SW 1271 (cell line): ENCODE data around the gene CRMP1.
"Not testable (repeated sequence)": the region's sequence is repeated elsewhere in the genome, so short reads cannot be mapped to it uniquely, and the experiment has no call there.

Experiments
- DNase-seq, 2 experiments: peaks; one replicate each; lab custom pipeline; 2025; lab: John Stamatoyannopoulos, UW

The CRMP1 gene

DNA sequence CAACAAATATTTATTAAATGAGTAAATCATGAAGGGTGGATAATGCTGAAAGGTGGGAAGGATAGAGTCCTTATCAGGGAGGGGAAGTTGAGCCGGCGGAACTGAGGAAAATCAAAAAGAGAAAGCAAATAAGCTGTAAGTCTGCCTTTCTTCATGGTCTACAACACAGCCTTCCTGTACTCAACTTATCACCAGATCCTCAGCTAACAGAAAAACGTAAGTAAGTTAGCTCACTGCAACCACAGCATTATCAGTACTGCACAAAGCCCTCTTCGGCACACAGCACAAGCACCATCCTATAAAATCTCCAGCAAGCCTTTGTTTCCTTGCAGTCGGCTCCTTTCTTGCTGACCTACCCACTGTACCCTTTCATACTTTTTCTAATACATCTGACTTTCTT, 70.3 kb downstream of the CRMP1 start:
- DNase-seq, result no peak

DNA sequence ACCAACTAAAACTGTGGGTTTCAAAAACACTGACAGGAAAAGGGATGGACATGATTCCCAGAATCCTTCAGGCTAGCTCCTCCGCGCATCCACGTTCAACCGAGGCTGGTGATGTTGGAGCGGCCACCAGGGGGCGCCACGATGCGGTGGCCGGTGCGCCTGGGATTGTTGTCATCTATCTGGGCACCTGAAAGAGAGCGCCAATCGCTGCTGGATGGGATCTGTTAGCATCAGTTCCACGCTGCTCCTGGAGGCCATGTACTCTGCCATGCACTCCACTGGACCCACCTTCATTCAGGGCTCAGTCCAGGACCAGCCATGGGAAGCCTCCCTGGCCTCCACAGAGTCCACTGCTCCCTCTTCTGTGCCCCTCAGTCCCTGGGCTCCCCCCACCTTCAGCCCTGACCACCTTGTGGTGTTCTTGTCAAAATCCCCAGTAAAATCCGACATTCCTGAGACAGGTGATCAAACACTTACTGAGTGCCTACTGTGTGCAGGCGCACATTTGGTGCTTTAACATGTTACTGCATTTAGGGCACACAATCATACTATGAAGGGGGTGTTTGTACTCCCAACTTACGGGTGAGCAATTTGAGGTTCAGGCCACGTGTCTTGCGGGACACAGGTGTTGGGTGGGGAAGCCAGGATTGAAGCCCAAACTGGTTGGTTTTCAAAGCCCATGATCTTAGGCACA, 71.1 kb downstream of the CRMP1 start:
- no peak for DNase-seq

- no peak for DNase-seq
These were observed 76.0 kb downstream of the CRMP1 start for GRCh38 chr4:5816851-5817375.

- no peak for DNase-seq
These were observed 76.8 kb downstream of the CRMP1 start for GRCh38 chr4:5816101-5816500.

DNA sequence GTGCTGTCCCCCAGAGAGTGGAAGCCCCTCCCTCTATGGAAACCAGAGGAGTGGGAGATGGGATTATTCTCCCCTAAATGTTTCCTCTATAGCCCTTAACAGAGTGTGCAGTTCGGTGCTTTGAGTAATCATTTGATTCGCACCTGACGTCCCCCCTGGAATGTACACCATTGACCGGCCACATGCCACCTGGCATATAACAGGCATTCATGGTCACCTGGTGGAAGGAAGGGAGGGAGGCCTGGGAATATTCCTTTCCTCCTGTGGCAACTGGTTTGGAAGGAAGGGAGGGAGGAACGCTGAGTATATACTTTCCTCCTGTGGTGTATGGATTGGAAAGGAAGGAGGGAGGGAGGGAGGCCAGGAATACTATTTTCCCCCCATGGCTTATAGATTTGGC, 77.2 kb downstream of the CRMP1 start:
- DNase-seq, result no peak

DNA sequence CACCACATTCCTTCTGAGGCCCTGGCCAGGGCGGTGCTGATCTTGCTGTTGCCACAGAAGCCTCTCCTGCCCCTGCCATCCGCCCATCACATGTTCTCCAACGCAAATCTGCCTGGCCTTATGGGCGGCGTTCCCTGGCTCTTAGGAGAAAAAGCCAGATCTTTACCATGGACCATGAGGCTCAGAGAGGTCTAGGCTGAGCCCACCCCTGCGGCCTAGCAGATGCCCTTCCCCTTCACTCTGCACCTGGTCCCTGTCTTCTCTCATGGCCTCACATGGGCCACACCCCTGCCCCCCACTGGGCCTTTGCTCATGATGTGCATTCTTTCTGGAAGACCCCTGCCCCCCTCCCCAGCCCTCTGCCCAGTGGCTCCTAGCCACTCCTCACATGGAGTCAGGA, 78.5 kb downstream of the CRMP1 start:
- DNase-seq, result no peak

DNA sequence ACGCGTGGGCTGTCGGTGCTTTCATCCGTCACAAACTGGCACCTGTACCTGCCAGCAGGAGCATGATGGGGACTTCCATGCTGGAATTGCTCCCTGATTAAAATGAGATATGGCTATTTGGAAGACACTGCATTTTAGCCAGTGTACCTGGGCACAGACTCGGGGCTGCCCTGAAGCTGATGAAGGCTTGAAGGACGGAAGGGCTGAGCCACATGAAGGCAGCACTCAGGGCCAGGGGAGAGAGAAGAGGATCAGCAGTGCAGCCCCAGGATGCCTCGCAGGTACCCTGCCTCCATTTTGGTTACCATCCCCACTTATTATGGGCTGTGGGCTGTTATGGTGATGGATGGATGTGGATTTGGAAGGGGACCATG, 79.0 kb downstream of the CRMP1 start:
- DNase-seq, result no peak

GRCh38 chr4:5812506-5813229, 80.2 kb downstream of the CRMP1 start:
- DNase-seq, result peak; percentile 26 to 59

GRCh38 chr4:5812057-5812456, 80.8 kb downstream of the CRMP1 start:
- not testable (repeated sequence) for DNase-seq

GRCh38 chr4:5810770-5811430, 82.0 kb downstream of the CRMP1 start:
- no peak for DNase-seq

- DNase-seq, result no peak
These were observed 82.7 kb downstream of the CRMP1 start for GRCh38 chr4:5810151-5810550.

GRCh38 chr4:5809216-5809776, 83.6 kb downstream of the CRMP1 start:
- no peak for DNase-seq

DNA sequence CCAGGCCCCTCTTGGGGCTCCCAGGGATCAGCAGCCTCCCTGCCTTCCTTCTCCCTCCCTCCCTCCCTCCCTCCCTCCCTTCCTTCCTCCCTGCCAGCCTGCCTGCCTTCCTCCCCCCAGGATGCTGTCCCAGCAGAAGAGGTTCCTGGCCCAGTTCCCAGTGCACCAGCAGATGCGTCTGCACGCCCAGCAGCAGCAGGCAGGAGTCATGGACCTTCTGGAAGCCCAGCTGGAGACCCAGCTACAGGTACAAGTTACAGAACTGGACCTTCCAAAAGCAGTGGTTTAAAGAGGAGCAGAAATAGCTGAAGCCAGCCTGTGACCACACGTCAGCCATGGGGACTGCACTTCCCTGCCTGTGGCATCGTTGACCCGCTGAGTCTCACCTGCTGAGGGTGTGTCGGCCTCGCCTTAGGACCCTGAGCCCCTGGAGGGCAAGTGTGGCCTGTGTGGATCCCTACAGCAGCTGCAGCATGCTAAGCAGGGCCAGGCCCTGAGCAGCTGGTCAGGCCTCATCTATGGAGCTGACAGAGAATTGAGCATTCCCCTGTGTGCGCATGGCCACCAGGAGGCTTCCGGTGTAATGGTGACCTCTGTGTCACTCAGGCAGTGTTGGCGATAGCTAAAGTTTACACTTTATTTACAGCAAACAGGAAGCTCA, 84.7 kb downstream of the CRMP1 start:
- DNase-seq, result no peak

DNA sequence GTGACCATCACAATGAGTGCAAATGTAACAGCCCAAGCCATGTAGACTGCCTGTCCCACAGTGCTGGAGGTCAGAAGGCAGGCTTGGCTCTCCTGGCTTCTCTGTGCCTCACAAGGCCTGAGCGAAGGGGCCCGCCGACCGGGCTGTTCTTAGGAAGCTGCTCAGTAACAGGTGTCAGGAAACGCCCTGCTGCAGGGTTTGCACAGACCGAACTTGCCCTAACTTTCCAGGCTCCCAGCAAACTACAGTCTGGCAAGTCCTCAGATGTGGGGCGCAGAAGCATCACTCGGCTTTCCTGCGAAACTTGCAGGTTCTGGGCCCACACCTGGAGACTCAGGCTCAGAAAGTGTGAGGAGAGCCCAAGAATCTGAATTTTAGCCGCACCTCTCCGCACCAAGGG, 87.6 kb downstream of the CRMP1 start:
- no peak for DNase-seq

DNA sequence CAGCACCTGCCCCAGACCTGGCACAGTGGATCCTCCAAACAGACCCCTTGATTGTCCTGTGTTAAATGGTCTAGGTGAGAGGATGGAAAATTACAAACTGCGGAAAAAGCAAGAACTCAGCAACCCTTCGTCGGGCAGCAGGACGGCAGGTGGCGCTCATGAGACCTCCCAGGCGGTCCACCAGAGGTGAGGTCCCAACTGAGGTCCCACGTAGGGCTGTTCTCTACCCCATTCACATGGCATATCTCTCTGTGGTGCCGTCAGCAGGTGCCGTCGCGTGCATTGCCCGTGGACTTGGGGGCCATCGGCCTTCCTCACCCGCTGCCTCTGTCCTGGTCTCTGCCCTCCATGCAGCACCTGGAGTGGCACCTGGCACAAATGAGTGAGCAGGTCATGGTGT, 88.2 kb downstream of the CRMP1 start:
- DNase-seq, result no peak

GRCh38 chr4:5802565-5802964, 90.3 kb downstream of the CRMP1 start:
- no peak for DNase-seq

- no peak for DNase-seq
These were observed 91.2 kb downstream of the CRMP1 start for GRCh38 chr4:5801696-5802095.

DNA sequence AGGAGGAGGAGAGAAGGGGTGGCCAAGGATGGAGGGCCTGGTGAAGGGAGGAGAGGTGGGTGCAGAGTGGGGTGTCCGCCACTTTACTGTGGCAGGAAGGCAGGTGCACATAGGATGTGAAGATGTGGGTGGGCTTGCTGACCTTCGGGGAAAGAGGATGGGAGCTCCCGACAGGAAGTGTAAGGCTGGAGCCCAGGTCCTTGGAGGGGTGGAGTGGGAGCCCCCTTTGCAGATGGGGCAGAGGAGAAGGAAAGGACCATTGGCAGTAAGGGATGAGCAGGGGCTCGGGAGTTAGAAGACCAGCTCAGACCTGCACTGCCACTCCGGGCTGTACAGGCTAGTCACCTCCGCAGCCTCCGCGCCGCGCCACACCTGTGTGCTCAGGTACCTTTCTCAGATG, 92.4 kb downstream of the CRMP1 start:
- no peak for DNase-seq

GRCh38 chr4:5799406-5799805, 93.5 kb downstream of the CRMP1 start:
- DNase-seq, result no peak

DNA sequence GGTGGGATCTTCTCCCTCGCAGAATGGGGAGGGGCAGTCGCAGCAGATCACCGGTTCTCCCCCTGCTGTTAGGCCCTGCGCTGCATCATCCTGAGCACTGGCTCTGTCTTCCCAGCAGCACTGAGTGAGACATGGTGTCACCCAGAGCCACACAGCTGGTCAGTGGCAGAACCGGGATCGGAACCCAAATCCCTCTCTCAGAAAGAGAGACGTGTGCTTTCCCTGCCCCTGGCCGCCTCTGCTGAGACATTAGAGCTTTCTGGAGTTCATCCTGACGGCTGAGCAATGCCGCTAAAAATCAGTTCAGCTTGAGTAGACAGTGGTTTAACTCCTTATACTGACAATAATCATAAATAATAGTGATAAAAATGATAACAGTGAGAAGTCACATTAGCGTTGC, 93.9 kb downstream of the CRMP1 start:
- DNase-seq, result no peak

- DNase-seq, result no peak
These were observed 94.4 kb downstream of the CRMP1 start for GRCh38 chr4:5798462-5798861.

GRCh38 chr4:5797866-5798265, 95.0 kb downstream of the CRMP1 start:
- no peak for DNase-seq
